DOHH2 (cell line): ENCODE measurements around the gene TLR9.

Source experiments
- EZH2phosphoT487 ChIP-seq: fragments of 200-600 bp; sonication (generic); IDR thresholded peaks from 2 replicates; pipeline ENCODE4 v1.6.1; 2017; ENCODE audit warnings: borderline replicate concordance, mild to moderate bottlenecking, antibody characterized with exemption, low read length, moderate library complexity, mixed read lengths
- TF ChIP-seq, protein P1 (sequence below): fragments of 200-600 bp; sonication (generic); IDR thresholded peaks from one replicate; pipeline ENCODE4 v1.5.1; 2014; ENCODE audit warnings: antibody characterized with exemption, mild to moderate bottlenecking, low read depth, low read length; ENCODE audit not compliant: poor library complexity, severe bottlenecking

DNA sequence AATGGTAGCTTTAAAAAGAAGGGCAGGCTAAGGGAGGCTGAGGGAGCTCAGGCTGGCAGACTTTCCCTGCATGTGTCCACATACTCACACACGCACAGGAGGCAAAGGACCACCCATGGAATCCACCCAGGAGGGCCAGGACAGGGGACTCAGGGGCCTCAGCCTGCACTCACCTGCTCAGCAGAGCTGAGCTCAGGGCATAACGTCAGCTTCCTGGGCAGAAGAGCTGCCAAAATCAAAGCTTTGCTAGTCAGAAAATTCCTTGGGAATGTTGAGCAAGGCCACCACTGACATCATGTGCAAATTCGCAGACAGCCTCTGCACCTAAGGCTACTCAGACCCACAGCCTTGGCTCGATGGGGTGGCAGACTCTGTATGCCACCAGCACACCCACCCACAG, 43.9 kb downstream of the TLR9 start:
- TF ChIP-seq EZH2phosphoT487: no peak
- TF ChIP-seq, protein P1, sequence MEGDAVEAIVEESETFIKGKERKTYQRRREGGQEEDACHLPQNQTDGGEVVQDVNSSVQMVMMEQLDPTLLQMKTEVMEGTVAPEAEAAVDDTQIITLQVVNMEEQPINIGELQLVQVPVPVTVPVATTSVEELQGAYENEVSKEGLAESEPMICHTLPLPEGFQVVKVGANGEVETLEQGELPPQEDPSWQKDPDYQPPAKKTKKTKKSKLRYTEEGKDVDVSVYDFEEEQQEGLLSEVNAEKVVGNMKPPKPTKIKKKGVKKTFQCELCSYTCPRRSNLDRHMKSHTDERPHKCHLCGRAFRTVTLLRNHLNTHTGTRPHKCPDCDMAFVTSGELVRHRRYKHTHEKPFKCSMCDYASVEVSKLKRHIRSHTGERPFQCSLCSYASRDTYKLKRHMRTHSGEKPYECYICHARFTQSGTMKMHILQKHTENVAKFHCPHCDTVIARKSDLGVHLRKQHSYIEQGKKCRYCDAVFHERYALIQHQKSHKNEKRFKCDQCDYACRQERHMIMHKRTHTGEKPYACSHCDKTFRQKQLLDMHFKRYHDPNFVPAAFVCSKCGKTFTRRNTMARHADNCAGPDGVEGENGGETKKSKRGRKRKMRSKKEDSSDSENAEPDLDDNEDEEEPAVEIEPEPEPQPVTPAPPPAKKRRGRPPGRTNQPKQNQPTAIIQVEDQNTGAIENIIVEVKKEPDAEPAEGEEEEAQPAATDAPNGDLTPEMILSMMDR: no peak
